Adrenal gland (tissue), 5 donors: ENCODE results near the gene RALGAPB.

Experiments
- CTCF ChIP-seq, 6 experiments: fragments of 450-650 bp in 4 of 6; fragments of 200-600 bp in 2 of 6; sonication (generic) in 1 of 6; IDR thresholded peaks; 1 replicate in 5 of 6; 2 replicates in 1 of 6; pipeline versions ENCODE4 v1.5.1 to v1.8.0; 2016 to 2021; ENCODE audit warnings: antibody characterized with exemption in 6 of 6, mild to moderate bottlenecking in 2 of 6, moderate library complexity in 1 of 6
- POLR2A ChIP-seq, 2 donors: fragments of 450-650 bp; IDR thresholded peaks; one replicate each; pipeline ENCODE4 v1.6.1; 2017; ENCODE audit warnings: antibody characterized with exemption in 2 of 2, mild to moderate bottlenecking in 2 of 2, moderate library complexity in 1 of 2
- donor health status: DM: no; HTN: no; CAD: no.

- TF ChIP-seq CTCF (IDR thresholded peaks at IDR 0.05), result no peak
- TF ChIP-seq POLR2A (IDR thresholded peaks at IDR 0.05), result no peak
These were observed 38.3 kb upstream of the RALGAPB start for GRCh38 chr20:38434301-38434741.
